DND-41 (cell line): ENCODE data around the gene ANO2.

ENCODE experiments used
- EZH2 ChIP-seq: IDR thresholded peaks from 3 replicates; pipeline ENCODE4 v1.6.1; 2012; ENCODE audit warnings: borderline replicate concordance, low read depth, mild to moderate bottlenecking, moderate library complexity, low read length, inconsistent platforms; ENCODE audit not compliant: severe bottlenecking
- TF ChIP-seq, protein P1 (sequence below): IDR thresholded peaks from 2 replicates; pipeline ENCODE4 v1.5.1; 2012; ENCODE audit warnings: borderline replicate concordance, low read length, moderate library complexity, mild to moderate bottlenecking; ENCODE audit not compliant: poor library complexity, severe bottlenecking; ENCODE audit errors: extremely low read depth

DNA sequence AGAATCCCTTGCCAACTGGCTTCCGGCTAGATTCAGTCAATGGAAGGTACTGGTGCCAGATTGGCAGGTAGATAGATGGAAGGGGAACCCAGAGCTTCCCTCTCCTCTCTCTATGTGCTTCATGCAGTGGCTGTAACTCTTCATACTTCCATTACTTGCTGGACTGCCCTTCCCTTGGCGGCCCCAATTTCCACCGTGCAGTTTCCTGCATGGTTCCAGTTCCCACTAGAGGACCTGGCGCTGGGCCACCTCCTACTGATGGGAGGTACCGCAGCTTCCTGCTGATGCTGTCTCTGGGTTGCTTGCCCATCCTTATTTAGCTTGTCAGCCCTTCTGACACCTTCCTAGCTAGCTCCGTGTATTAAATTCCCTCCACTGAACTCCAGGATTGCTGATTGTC is 226.4 kb downstream of the ANO2 start:
- TF ChIP-seq, protein P1, sequence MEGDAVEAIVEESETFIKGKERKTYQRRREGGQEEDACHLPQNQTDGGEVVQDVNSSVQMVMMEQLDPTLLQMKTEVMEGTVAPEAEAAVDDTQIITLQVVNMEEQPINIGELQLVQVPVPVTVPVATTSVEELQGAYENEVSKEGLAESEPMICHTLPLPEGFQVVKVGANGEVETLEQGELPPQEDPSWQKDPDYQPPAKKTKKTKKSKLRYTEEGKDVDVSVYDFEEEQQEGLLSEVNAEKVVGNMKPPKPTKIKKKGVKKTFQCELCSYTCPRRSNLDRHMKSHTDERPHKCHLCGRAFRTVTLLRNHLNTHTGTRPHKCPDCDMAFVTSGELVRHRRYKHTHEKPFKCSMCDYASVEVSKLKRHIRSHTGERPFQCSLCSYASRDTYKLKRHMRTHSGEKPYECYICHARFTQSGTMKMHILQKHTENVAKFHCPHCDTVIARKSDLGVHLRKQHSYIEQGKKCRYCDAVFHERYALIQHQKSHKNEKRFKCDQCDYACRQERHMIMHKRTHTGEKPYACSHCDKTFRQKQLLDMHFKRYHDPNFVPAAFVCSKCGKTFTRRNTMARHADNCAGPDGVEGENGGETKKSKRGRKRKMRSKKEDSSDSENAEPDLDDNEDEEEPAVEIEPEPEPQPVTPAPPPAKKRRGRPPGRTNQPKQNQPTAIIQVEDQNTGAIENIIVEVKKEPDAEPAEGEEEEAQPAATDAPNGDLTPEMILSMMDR = no peak
- no peak for TF ChIP-seq EZH2
